CD4-positive, alpha-beta T cell (primary cell): Measurements from ENCODE around the gene SLC25A26. TPM values are rescaled to one million over a fixed set of nuclear protein-coding genes. Genes with fewer than 3 reads are reported as not detected.

Experiments
- ATAC-seq: fragments of 200-7000 bp; cut with Tn5 transposase; one replicate; pipeline ENCODE4 v1.10.0; 2022; ENCODE audit warnings: mild to moderate bottlenecking; ENCODE audit not compliant: poor library complexity
- CTCF ChIA-PET: fragments of 350-600 bp; sonication (Branson Sonifier 250); formaldehyde crosslinking; loops from one replicate; lab custom pipeline; 2021; ENCODE audit warnings: antibody characterized with exemption, inconsistent platforms; lab: Charles Lee
- POLR2A ChIA-PET: fragments of 350-600 bp; sonication (Branson Sonifier 250); formaldehyde crosslinking; loops from one replicate; lab custom pipeline; 2021; ENCODE audit warnings: antibody characterized with exemption, inconsistent platforms; lab: Charles Lee
- DNase-seq, 14 experiments: peaks; one replicate each; pipeline ENCODE4 v3.0.0-alpha.2; 2013 to 2020; ENCODE audit warnings: mixed read lengths in 2 of 14
- H3K27ac ChIP-seq, 2 donors: one replicate each; pipeline versions ENCODE4 v1.5.1 to v1.7.0; 2013; ENCODE audit warnings: low read length in 2 of 2, low read depth in 1 of 2, mild to moderate bottlenecking in 1 of 2
- H3K27me3 ChIP-seq, 2 experiments: 1 replicate in 1 of 2; 2 replicates in 1 of 2; pipeline versions ENCODE4 v1.6.1 to v1.7.0; 2013; ENCODE audit warnings: low read length in 2 of 2, control low read depth in 1 of 2, mild to moderate bottlenecking in 1 of 2, moderate library complexity in 1 of 2; ENCODE audit not compliant: insufficient read depth in 2 of 2, control insufficient read depth in 1 of 2
- H3K36me3 ChIP-seq: one replicate; pipeline ENCODE4 v1.6.1; 2013; ENCODE audit warnings: low read length, control low read depth; ENCODE audit not compliant: insufficient read depth
- H3K4me1 ChIP-seq: one replicate; pipeline ENCODE4 v1.6.1; 2013; ENCODE audit warnings: low read length, control low read depth; ENCODE audit not compliant: insufficient read depth
- H3K4me3 ChIP-seq: one replicate; pipeline ENCODE4 v1.5.1; 2013; ENCODE audit warnings: mild to moderate bottlenecking, low read length, moderate library complexity
- H3K9me3 ChIP-seq, 2 experiments: 1 replicate in 1 of 2; 2 replicates in 1 of 2; pipeline versions ENCODE4 v1.6.1 to v1.7.0; 2013; ENCODE audit warnings: low read length in 2 of 2, mild to moderate bottlenecking in 2 of 2, control low read depth in 1 of 2, moderate library complexity in 1 of 2; ENCODE audit not compliant: control insufficient read depth in 1 of 2, insufficient read depth in 1 of 2
- H3K27ac Mint-ChIP-seq: one replicate; pipeline ENCODE4 v1.8.0; 2020; ENCODE audit warnings: mixed read lengths
- H3K27me3 Mint-ChIP-seq: one replicate; pipeline ENCODE4 v1.8.0; 2021; ENCODE audit warnings: mixed read lengths
- H3K36me3 Mint-ChIP-seq: one replicate; pipeline ENCODE4 v1.8.0; 2021; ENCODE audit warnings: low read depth, mixed read lengths
- H3K4me1 Mint-ChIP-seq: one replicate; pipeline ENCODE4 v1.8.0; 2021; ENCODE audit warnings: low read depth, mixed read lengths
- H3K4me3 Mint-ChIP-seq: one replicate; pipeline ENCODE4 v1.8.0; 2020; ENCODE audit warnings: mild to moderate bottlenecking, mixed read lengths
- H3K9me3 Mint-ChIP-seq: one replicate; pipeline ENCODE4 v1.8.0; 2020; ENCODE audit warnings: mixed read lengths
- intact Hi-C, 2 experiments: fragments of 100-400 bp; cut with DNase I in 1 of 2; cut with micrococcal nuclease in 1 of 2; formaldehyde crosslinking; loops; one replicate each; pipeline versions ENCODE4 v1.15.1 to v1.9.0; 2023 to 2025; cut with DNase I, micrococcal nuclease
- total RNA-seq, 174 experiments: library from RNA in 2 of 174; stranded (reverse) in 2 of 174; gene quantifications; one replicate each; pipeline ENCODE4 v1.2.3 and lab custom pipeline; 2021 to 2026
- TF ChIP-seq, protein P1 (sequence below): fragments of 200-600 bp; IDR thresholded peaks from one replicate; pipeline ENCODE4 v1.8.0; 2022; ENCODE audit warnings: antibody characterized with exemption, mild to moderate bottlenecking

Gene SLC25A26
- total RNA-seq, 2 experiments from 2014 or later, result 26.9 to 30.2 TPM

DNA sequence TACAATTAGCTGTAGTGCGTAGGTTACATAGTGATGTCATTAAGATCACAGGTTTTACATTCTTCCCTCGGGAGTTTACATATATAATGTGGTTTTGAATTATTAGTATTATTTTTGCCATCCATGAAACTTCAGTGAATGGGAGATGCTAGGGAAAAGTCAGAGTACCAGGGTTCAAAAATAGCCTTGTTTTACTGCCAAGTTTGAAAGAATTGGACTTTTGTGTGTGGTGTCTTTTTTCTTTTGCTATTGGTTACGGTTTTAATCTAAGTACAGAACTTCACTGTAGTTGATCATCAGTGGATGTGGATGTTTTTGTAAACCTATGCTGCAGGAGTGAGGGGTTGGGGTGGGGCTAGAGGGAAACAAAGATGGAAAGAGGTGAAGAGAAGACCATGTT, 20.7 kb downstream of the SLC25A26 start:
- Histone ChIP-seq H3K4me1 (no peaks in the 10 kb centered on the region), H3K36me3 (peaks cover 38% of the 10 kb centered on the region), H3K9me3 (peaks cover 6 to 14% of the 10 kb centered on the region in 2 experiments), H3K4me3 (no peak overlapping the region), H3K27me3 (no peaks in the 10 kb centered on the region), H3K27ac (no peak overlapping the region)
- no peaks in the 10 kb centered on the region for H3K27me3 Mint-ChIP-seq
- ATAC-seq (no peak), DNase-seq (no peak)
- intact Hi-C loops, result no loop called here
- H3K27ac Mint-ChIP-seq, result no peak overlapping the region
- CTCF ChIA-PET, result no interaction called here
- H3K36me3 Mint-ChIP-seq, result peaks cover 85% of the 10 kb centered on the region
- peaks cover 2% of the 10 kb centered on the region for H3K9me3 Mint-ChIP-seq
- H3K4me1 Mint-ChIP-seq, result peaks cover 16% of the 10 kb centered on the region
- H3K4me3 Mint-ChIP-seq, result no peak overlapping the region
- POLR2A ChIA-PET, result no interaction called here
- TF ChIP-seq, protein P1, sequence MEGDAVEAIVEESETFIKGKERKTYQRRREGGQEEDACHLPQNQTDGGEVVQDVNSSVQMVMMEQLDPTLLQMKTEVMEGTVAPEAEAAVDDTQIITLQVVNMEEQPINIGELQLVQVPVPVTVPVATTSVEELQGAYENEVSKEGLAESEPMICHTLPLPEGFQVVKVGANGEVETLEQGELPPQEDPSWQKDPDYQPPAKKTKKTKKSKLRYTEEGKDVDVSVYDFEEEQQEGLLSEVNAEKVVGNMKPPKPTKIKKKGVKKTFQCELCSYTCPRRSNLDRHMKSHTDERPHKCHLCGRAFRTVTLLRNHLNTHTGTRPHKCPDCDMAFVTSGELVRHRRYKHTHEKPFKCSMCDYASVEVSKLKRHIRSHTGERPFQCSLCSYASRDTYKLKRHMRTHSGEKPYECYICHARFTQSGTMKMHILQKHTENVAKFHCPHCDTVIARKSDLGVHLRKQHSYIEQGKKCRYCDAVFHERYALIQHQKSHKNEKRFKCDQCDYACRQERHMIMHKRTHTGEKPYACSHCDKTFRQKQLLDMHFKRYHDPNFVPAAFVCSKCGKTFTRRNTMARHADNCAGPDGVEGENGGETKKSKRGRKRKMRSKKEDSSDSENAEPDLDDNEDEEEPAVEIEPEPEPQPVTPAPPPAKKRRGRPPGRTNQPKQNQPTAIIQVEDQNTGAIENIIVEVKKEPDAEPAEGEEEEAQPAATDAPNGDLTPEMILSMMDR, result no peak

DNA sequence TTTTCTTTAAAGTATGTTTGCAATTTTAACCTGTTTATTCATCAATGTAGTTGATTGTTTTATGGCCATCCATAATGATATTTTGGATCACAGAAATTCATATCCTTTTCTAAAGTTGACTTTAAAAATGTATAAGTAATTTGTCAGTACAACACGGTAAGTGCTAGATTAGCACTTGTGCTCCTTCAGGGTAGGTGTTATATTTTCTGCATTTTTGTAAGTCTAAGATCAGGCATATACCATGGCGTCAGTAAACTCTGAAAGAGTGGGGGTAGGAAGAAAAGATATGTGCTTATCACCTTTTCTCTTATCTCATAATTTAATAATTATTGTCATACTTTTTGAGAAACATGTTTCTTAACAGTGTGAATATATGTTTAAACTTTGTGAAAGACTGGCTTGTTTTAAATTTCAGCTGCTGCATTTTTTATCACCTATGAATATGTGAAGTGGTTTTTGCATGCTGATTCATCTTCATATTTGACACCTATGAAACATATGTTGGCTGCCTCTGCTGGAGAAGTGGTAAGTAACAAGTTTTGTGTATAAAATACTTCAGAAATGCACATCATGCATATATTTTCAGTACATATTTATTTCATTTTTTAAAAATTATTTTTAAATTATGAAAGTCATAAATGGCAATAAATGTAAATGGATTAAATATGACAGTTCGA, 22.1 kb downstream of the SLC25A26 start:
- POLR2A ChIA-PET, result no interaction called here
- TF ChIP-seq, protein P1, result no peak
- peaks cover 2% of the 10 kb centered on the region for H3K9me3 Mint-ChIP-seq
- CTCF ChIA-PET, result no interaction called here
- H3K27me3 Mint-ChIP-seq, result no peaks in the 10 kb centered on the region
- intact Hi-C loops, result no loop called here
- Histone ChIP-seq H3K9me3 (peaks cover 6 to 14% of the 10 kb centered on the region in 2 experiments), H3K27ac (no peak overlapping the region), H3K36me3 (peaks cover 43% of the 10 kb centered on the region), H3K4me3 (no peak overlapping the region), H3K4me1 (no peaks in the 10 kb centered on the region), H3K27me3 (no peaks in the 10 kb centered on the region)
- H3K36me3 Mint-ChIP-seq, result peaks cover 82% of the 10 kb centered on the region
- ATAC-seq (no peak), DNase-seq (no peak)
- H3K4me3 Mint-ChIP-seq, result no peak overlapping the region
- peaks cover 16% of the 10 kb centered on the region for H3K4me1 Mint-ChIP-seq
- H3K27ac Mint-ChIP-seq, result no peak overlapping the region

DNA sequence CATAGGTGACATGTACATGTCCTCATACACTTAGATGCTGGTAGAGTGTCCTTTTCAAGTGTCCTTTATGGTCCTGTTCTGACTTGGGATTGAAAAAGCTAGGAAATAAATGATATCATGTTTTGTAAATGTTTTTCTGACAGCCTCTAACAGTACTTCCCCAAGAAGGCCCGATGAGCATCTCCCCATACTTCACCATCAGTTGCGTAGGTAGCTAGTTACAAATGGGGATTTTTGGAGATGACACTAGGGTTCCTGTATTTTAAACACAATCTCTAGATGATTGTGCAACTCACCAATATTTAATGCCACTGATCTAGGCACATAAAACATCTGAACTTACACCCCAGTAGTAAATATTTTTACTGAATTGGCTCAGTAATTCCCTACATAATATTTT, 27.8 kb downstream of the SLC25A26 start:
- POLR2A ChIA-PET, result no interaction called here
- intact Hi-C loops, result no loop called here
- Mint-ChIP-seq H3K9me3 (no peaks in the 10 kb centered on the region), H3K27me3 (no peaks in the 10 kb centered on the region), H3K4me1 (no peaks in the 10 kb centered on the region), H3K27ac (no peak overlapping the region), H3K36me3 (peaks cover 79% of the 10 kb centered on the region), H3K4me3 (no peak overlapping the region)
- no peak for ATAC-seq
- Histone ChIP-seq H3K36me3 (peaks cover 38% of the 10 kb centered on the region), H3K27ac (no peak overlapping the region), H3K9me3 (no peaks in the 10 kb centered on the region), H3K4me3 (no peak overlapping the region), H3K4me1 (no peaks in the 10 kb centered on the region), H3K27me3 (no peaks in the 10 kb centered on the region)
- CTCF ChIA-PET, result no interaction called here
- TF ChIP-seq, protein P1, result no peak
- no peak for DNase-seq
